Panc1 (cell line): ENCODE measurements around the gene NRP2. TPM values are rescaled to one million over a fixed set of nuclear protein-coding genes. Genes with fewer than 3 reads are reported as not detected.

ENCODE experiments used
- ATAC-seq: fragments of 200-7000 bp; cut with Tn5 transposase; 2 replicates; pipeline ENCODE4 v1.9.1; 2020; ENCODE audit warnings: mild to moderate bottlenecking, moderate library complexity
- BruUV-seq: library from RNA; stranded (reverse); fragments of 400-500 nt; replicated peaks from 2 replicates; lab custom pipeline; 2021; lab: Mats Ljungman, UMichigan
- CTCF ChIA-PET: fragments of 300-600 bp; sonication (Branson Sonifier 250); formaldehyde crosslinking; loops from one replicate; lab custom pipeline; 2022; ENCODE audit warnings: antibody characterized with exemption; lab: Charles Lee
- POLR2A ChIA-PET: fragments of 300-600 bp; sonication (Branson Sonifier 250); formaldehyde crosslinking; loops from one replicate; lab custom pipeline; 2022; ENCODE audit warnings: antibody characterized with exemption; lab: Charles Lee
- DNase-seq: peaks from one replicate; pipeline ENCODE4 v3.0.0-alpha.2; 2010; ENCODE audit warnings: low read depth, low spot score
- H3K27ac ChIP-seq: 2 replicates; pipeline ENCODE4 v1.5.1; 2011; ENCODE audit warnings: mild to moderate bottlenecking, low read length, inconsistent platforms
- H3K27me3 ChIP-seq: fragments of 200-500 bp; sonication (Bioruptor generic); 2 replicates; pipeline ENCODE4 v1.6.0; 2014; ENCODE audit warnings: low read length, inconsistent platforms; ENCODE audit not compliant: control insufficient read depth, insufficient read depth
- H3K36me3 ChIP-seq: fragments of 200-500 bp; sonication (Bioruptor generic); 2 replicates; pipeline ENCODE4 v1.5.1; 2014; ENCODE audit warnings: inconsistent platforms, mild to moderate bottlenecking, low read length, moderate library complexity; ENCODE audit not compliant: control insufficient read depth, insufficient read depth
- H3K4me1 ChIP-seq: 2 replicates; pipeline ENCODE4 v1.5.1; 2011; ENCODE audit warnings: inconsistent platforms, mild to moderate bottlenecking, low read length, moderate library complexity; ENCODE audit not compliant: control insufficient read depth, insufficient read depth
- H3K4me3 ChIP-seq, 2 experiments: 2 replicates each; pipeline ENCODE4 v1.5.1; 2011 to 2012; ENCODE audit warnings: low read depth in 2 of 2, low read length in 2 of 2, mild to moderate bottlenecking in 2 of 2, inconsistent platforms in 1 of 2, moderate library complexity in 1 of 2
- H3K9me3 ChIP-seq: fragments of 200-500 bp; sonication (Bioruptor generic); 2 replicates; pipeline ENCODE4 v1.5.1; 2014; ENCODE audit warnings: low read depth, mild to moderate bottlenecking, inconsistent platforms, low read length, moderate library complexity; ENCODE audit not compliant: control insufficient read depth, insufficient read depth
- POLR2AphosphoS5 ChIP-seq: IDR thresholded peaks from 2 replicates; pipeline ENCODE4 v1.6.1; 2012; ENCODE audit warnings: mild to moderate bottlenecking, low read depth, low read length, moderate library complexity
- SIN3A ChIP-seq: IDR thresholded peaks from 2 replicates; pipeline ENCODE4 v1.6.1; 2012; ENCODE audit warnings: low read depth, mild to moderate bottlenecking, low read length, moderate library complexity, borderline replicate concordance; ENCODE audit not compliant: insufficient read depth
- TCF7L2 ChIP-seq: IDR thresholded peaks from 2 replicates; pipeline ENCODE4 v1.6.1; 2011; ENCODE audit warnings: mild to moderate bottlenecking, low read depth, low read length, inconsistent platforms
- in situ Hi-C: cut with HindIII; loops from 2 replicates; pipeline ENCODE4 v1.10.0; 2016; ENCODE audit warnings: low sequenced_read_pairs, low pct_unique_long_range_greater_than_20kb
- intact Hi-C: fragments of 100-400 bp; cut with micrococcal nuclease; formaldehyde crosslinking; loops from one replicate; pipeline ENCODE4 v1.10.0; 2022; ENCODE audit not compliant: unreplicated experiment
- total RNA-seq: library from RNA; stranded (reverse); gene quantifications from one replicate; pipeline ENCODE4 v1.2.1, GENCODE V29; 2021; ENCODE audit not compliant: unreplicated experiment
- TF ChIP-seq, protein P1 (sequence below): fragments of 450-650 bp; IDR thresholded peaks from 2 replicates; pipeline ENCODE4 v1.5.1; 2017; ENCODE audit warnings: mild to moderate bottlenecking
- TF ChIP-seq, protein P2 (sequence below), 2 experiments: IDR thresholded peaks; 2 replicates each; pipeline ENCODE4 v1.6.1; 2011 to 2012; ENCODE audit warnings: low read depth in 2 of 2, control low read depth in 1 of 2, low read length in 1 of 2, mild to moderate bottlenecking in 1 of 2, moderate library complexity in 1 of 2; ENCODE audit not compliant: insufficient read depth in 1 of 2

NRP2 gene
- total RNA-seq, 1 experiment from 2014 or later, result 6.7 TPM

DNA sequence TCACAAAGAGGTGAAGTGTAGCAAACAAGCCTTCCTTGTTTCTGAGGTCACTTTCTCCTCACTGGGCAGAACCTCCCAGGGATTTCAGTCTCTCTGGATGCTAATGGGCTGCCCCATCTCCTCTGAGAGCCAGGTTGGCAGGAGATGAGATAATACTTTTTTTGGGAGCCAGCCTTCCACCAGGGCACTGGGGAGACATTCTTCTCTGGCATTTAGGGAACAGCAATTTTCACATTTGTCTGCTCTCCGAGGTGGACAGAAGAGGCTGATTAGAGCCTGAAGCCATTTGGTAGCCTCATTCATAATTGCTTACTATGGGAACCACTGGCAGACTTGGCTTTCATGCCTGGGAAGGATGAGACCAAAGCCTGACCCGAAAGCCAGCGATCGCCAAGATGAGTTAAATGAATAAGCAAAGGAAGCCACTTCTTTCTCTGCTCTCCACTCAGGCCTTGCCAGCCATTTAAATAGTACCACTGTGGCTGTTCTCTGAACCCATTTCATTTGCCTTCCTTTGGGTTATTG, 70.1 kb downstream of the NRP2 start:
- in situ Hi-C loops, result no loop called here
- H3K4me3 ChIP-seq, result no peak overlapping the region
- POLR2A ChIA-PET, result no interaction called here
- no peaks in the 10 kb centered on the region for H3K9me3 ChIP-seq
- H3K36me3 ChIP-seq, result no peaks in the 10 kb centered on the region
- no peak overlapping the region for H3K27ac ChIP-seq
- ATAC-seq (no peak), DNase-seq (no peak)
- TF ChIP-seq TCF7L2, result no peak
- no peak for TF ChIP-seq POLR2AphosphoS5
- no peak for TF ChIP-seq SIN3A
- TF ChIP-seq, protein P1, sequence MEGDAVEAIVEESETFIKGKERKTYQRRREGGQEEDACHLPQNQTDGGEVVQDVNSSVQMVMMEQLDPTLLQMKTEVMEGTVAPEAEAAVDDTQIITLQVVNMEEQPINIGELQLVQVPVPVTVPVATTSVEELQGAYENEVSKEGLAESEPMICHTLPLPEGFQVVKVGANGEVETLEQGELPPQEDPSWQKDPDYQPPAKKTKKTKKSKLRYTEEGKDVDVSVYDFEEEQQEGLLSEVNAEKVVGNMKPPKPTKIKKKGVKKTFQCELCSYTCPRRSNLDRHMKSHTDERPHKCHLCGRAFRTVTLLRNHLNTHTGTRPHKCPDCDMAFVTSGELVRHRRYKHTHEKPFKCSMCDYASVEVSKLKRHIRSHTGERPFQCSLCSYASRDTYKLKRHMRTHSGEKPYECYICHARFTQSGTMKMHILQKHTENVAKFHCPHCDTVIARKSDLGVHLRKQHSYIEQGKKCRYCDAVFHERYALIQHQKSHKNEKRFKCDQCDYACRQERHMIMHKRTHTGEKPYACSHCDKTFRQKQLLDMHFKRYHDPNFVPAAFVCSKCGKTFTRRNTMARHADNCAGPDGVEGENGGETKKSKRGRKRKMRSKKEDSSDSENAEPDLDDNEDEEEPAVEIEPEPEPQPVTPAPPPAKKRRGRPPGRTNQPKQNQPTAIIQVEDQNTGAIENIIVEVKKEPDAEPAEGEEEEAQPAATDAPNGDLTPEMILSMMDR, result no peak
- TF ChIP-seq, protein P2, sequence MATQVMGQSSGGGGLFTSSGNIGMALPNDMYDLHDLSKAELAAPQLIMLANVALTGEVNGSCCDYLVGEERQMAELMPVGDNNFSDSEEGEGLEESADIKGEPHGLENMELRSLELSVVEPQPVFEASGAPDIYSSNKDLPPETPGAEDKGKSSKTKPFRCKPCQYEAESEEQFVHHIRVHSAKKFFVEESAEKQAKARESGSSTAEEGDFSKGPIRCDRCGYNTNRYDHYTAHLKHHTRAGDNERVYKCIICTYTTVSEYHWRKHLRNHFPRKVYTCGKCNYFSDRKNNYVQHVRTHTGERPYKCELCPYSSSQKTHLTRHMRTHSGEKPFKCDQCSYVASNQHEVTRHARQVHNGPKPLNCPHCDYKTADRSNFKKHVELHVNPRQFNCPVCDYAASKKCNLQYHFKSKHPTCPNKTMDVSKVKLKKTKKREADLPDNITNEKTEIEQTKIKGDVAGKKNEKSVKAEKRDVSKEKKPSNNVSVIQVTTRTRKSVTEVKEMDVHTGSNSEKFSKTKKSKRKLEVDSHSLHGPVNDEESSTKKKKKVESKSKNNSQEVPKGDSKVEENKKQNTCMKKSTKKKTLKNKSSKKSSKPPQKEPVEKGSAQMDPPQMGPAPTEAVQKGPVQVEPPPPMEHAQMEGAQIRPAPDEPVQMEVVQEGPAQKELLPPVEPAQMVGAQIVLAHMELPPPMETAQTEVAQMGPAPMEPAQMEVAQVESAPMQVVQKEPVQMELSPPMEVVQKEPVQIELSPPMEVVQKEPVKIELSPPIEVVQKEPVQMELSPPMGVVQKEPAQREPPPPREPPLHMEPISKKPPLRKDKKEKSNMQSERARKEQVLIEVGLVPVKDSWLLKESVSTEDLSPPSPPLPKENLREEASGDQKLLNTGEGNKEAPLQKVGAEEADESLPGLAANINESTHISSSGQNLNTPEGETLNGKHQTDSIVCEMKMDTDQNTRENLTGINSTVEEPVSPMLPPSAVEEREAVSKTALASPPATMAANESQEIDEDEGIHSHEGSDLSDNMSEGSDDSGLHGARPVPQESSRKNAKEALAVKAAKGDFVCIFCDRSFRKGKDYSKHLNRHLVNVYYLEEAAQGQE (IDR thresholded peaks at IDR 0.05; ENCODE audit: insufficient read depth in 1 of 2, low read depth in 2 of 2, low read length in 1 of 2), result no peak
- intact Hi-C loops, result no loop called here
- BruUV-seq, result no TSS peak
- no peaks in the 10 kb centered on the region for H3K4me1 ChIP-seq
- CTCF ChIA-PET, result no interaction called here
- H3K27me3 ChIP-seq, result peaks cover 4% of the 10 kb centered on the region; the same call in 1 of the 2 replicates

DNA sequence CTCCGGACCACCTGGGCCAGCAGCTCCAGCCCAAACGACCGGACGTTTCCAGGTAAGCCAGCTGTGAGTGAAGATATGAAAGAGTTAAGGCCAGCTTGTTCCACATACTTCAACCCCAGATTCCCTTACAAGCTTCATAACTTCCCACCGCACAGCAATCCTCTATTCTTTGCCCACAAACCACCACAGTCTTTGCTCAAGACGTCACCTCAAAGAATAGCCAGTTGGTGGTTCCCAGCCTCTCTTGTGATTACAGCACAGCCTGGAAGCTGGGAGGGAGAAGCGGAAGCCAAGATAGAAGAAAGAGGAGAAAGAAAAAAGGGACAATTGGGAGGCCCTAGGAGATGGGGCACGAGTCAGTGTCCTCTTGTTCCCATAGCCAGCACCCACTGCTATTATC, 70.6 kb downstream of the NRP2 start:
- H3K27me3 ChIP-seq, result peaks cover 4% of the 10 kb centered on the region; the same call in 1 of the 2 replicates
- H3K36me3 ChIP-seq, result no peaks in the 10 kb centered on the region
- no peak for TF ChIP-seq POLR2AphosphoS5
- no peak for TF ChIP-seq TCF7L2
- TF ChIP-seq, protein P2 (IDR thresholded peaks at IDR 0.05; ENCODE audit: insufficient read depth in 1 of 2, low read depth in 2 of 2, low read length in 1 of 2), result no peak
- TF ChIP-seq, protein P1, result no peak
- TF ChIP-seq SIN3A, result no peak
- no peak overlapping the region for H3K4me3 ChIP-seq
- intact Hi-C loops (no loop called here), in situ Hi-C loops (no loop called here)
- CTCF ChIA-PET, result no interaction called here
- no peaks in the 10 kb centered on the region for H3K4me1 ChIP-seq
- DNase-seq (no peak), ATAC-seq (no peak)
- POLR2A ChIA-PET, result interaction anchor here (0.5 kb wide), 1 partner anchor 33 kb away, joined by 4 read pairs; no protein-coding TSS in a partner anchor
- no peaks in the 10 kb centered on the region for H3K9me3 ChIP-seq
- BruUV-seq, result no TSS peak
- H3K27ac ChIP-seq, result no peak overlapping the region
